Measurements from ENCODE around the gene FAM120B.

FAM120B gene

DNA sequence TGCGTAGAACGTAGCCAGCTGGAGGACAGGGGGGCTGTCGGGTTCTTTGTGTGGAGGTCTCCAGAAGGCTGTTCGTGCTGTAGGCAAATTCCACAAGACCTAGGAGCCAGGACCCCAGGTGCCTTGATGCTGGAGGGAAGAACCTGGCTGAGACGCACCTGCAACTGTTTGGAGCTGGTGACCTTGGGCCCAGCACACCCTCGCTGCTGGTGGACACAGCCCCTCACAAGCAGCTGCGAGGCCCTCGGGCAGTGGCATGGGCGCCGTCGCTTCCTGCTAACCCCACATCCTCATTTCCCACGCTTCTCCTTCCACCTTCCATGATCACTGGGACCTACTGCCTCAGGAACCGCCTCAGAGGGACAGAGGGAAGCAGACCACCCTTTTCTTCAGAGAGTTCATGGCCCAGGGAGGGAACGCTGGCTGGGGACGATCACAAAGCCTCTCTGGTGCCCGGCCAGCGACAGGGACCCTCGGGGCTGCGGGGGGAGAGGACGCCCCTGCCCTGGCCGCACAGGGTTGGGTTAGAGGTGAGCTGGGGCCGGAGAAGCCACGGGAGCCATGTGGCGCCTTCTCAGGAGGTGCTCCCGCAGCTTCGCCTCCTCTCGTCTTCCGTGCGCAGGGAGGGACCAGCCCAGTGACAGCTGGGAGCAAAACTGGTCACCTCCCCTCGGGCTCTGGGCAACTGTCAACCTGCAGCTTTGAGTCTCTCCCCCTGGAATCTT, 34.1 kb upstream of the FAM120B start:
- DNase-seq = no peak

- DNase-seq = no peak
Observed at GRCh38 chr6:170273191-170273590, 33.4 kb upstream of the FAM120B start.

GRCh38 chr6:170273681-170274080, 32.9 kb upstream of the FAM120B start:
- no peak for DNase-seq

GRCh38 chr6:170274713-170275560, 31.6 kb upstream of the FAM120B start:
- no peak for DNase-seq

- no peak for DNase-seq
Observed at GRCh38 chr6:170276369-170277057, 30.0 kb upstream of the FAM120B start.

DNA sequence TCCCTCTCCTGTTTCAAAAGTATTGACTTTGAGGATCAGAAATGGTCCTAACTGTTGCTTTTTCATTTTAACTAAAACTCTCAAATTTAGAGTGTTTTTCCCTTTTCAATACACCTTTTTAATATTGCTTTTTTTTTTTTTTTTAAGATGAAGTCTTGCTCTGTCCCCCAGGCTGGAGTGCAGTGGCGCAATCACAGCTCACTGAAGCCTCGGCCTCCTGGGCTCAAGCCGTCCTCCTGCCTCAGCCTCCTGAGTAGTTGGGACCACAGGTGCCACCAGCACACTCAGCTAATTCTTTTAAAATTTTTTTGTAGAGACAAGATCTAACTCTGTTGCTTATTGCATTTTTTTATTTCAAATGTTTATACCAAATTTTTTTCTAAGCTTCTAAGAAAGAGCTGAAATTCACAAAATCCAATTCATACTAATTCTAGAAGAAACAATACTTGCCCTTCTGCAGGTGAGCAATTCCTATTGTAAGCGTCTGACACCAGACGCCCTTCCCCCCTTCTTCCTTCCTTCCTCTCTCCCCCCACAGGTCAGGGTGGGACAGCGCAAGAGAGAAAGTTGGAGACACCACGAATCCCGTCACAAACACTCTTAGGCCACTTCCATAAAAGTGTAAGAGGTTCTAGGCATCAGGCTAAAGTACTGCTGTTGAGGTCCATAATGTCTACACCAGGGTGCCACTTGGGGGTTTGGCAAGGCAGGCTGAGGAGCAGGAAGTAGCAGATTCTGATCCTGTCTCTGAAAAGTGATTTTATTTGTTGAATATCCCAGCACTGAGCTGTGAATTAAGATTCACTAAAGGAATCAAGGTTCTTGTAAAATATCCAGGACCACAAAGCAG, 28.4 kb upstream of the FAM120B start:
- DNase-seq = no peak

DNA sequence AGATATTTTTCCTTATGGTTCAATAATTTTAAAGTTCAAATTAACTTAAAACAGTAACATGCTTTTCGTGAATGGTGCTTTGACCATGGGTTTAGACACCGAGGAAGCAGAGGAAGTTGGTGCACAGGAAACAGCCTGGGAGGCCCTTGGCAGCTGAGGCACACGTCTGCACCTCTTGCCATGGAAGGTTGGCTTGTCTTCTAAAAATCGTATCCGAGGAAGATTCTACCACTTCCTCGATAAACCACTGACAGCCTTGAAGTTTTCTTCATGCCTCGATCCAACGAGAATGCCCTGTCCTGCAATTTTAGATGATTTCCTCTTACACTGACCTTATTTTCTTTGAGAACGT, 27.8 kb upstream of the FAM120B start:
- peak; percentile 40 for DNase-seq

DNA sequence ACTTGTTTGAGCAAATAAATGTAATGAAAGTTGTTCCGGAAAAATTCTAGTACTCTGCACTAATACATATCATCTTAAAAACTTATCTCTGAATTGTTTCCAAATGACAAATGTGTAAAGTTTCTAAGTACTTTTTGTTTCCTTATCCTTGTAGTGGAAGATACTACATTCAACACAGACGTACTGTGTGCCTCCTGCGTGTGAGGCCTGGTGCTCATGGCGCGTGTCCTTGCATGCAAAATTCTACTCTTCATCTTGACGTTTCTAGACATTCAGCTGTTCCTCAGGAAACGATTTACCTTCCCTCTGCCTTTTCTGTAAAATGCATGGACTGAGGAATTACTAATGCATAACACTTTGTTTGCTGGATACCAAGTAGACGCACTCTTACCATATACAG, 27.1 kb upstream of the FAM120B start:
- DNase-seq = no peak

DNA sequence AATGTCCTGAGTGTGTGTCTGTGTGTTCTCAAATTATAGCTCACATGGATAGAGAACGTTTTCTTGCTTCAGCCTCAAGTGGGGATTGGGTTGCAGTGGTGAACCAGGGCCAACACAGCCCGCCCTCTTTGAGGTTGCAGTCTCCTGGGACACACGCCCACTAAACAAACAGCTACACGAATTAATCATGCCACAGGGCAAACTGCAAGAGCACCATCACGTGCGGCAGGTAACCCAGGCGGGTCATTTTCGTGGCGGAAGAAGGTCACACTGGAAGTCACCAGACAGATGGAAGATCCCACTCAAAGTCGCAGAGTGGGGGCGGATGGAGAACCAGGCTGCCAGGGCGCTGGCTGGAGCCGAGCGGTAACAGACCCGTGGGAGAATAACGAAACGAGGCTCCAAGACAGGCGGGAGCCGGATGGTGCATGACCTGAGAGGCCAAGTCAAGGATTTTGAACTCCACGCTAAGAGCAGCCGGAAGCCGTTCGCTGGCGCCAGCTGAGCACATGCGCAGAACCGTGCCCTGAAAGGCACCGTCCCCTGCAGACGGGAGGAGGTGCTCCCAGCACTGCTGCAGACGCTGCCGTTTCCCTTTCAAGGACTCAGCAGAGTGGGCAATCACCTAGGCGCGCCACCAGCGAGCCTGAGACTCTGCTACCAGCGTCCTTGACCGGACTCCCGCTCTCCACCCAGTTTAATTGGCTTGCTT, 26.4 kb upstream of the FAM120B start:
- DNase-seq = peak; percentile 76

DNA sequence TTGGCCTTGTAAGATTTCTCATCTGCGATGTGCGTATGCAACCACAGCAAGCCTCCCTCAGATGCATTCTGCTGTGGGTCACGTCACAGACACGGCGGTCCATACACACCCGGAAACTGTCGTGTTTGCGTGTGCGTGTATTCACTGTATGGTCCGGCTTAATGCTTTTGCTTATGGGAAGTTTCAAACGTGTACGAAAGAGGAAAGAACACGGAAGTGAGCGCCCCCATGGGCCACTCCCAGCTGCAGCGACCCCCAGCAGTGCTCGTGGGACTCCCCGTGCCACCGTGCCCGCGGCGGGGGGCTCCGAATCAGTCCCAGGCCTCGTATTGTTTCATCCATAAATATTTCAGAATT, 25.9 kb upstream of the FAM120B start:
- no peak for DNase-seq

DNA sequence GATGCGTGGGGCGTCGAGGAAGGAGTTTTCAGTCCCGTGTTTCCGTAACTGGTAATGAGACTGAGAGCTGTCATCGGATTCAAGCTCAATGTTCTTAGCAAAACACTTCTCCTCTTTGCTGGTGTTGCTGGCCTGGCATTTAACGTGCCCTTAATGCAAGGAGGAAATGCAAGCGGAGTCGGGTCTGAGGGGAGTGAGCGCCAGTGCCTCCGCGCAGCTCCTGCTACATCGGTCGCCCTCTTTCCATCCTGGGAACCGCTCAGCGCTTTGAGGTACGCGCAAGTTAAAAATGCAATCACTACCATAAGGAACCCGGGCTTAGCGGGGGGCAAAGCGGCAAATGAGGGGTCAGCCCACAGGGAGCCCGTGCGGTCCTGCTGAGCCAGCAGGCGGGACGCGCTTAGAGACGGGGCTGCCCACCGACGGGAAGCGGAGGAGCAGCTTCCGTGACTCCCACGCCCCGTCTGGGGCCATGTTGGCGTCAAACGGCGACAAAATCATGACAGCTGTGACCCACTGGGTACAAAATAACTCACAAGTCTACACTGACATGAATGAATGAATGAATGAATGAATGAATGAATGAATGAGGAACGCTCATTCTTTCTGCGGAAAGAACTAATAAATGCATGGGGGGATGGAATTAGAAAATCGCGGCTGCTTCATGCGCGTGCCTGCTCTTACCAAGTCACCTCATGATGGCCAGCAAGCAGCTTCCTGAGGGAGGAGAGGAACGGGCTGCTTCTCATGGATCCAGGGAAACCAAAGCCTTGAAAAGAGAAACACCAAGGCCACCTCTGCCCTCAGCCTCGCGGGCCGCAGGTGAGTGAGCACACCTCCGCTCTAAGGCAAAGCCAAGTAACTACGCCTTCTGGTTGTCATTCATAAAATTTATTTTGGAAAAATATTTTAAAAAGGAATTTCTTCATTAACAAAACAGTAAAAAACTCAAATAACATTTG, 24.9 kb upstream of the FAM120B start:
- DNase-seq = no peak

DNA sequence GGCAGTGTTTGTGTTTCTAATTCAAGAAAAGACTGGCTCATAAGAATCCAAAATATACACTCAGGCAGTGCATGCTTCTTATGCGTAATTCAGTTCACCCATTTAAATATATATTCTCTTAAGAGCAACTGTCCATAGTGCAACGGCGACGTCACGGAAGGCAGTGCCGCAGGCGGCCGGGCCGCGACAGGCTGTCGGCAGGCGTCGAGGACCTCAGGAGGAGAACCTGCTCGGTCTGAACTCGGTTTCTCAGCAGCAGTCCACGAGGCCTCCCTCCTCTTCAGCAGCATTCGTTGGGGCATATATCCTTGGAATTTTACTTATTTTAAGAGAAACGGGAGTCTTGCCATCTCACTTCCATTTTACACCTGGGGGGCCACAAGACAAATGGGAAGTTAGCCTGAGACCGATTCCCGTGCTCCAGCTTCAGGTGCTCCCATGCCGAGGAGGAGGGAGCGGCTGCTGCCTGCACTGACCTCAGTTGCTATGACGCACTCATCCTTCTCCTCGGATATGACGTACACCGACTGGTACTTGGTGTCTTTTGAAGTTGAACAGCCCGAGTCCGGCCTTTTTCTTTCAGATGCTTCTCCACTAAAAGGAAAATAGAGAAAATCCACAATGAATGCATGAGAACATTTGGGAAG, 23.9 kb upstream of the FAM120B start:
- no peak for DNase-seq

DNA sequence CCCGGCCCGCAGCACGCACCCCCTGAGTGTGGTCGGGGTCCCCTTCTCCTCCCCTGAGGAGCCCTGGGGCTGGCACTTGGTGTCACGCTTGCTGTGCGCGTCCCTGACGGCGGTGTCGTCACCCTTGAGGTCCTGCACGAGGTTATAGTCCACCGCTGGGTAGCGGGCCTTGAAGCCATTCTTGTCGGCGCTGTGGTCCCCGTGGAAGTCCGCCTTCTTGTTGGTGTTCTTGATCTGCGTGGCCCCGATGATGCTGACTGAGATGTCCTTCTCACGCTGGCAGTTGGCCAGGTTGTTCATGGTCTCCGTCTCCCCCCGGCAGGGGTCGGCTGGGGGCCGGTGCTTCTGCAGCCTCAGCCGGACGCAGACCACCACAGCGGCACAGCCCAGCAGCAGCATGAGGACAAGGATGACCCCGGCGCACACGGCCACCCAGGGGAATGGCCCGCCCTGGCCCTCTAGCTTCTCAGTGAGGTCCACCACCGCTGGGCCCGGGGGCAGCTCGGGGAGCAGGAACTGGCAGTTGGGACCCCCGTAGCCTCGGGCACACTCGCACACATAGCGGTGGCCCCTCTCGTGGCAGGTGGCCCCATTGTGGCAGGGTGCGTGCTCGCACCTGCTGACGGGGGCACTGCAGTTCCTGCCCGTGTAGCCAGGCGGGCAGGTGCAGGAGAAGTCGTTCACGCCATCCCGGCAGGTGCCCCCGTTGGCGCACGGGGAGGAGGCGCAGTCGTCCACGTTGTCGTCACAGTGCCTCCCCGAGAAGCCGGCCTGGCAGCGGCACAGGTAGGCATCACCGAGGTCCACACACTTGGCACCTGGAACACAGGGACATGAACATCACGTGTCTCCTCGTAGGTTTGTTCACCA, 23.1 kb upstream of the FAM120B start:
- no peak for DNase-seq

GRCh38 chr6:170284126-170284773, 22.3 kb upstream of the FAM120B start:
- DNase-seq = no peak

GRCh38 chr6:170284866-170285469, 21.6 kb upstream of the FAM120B start:
- DNase-seq = no peak

DNA sequence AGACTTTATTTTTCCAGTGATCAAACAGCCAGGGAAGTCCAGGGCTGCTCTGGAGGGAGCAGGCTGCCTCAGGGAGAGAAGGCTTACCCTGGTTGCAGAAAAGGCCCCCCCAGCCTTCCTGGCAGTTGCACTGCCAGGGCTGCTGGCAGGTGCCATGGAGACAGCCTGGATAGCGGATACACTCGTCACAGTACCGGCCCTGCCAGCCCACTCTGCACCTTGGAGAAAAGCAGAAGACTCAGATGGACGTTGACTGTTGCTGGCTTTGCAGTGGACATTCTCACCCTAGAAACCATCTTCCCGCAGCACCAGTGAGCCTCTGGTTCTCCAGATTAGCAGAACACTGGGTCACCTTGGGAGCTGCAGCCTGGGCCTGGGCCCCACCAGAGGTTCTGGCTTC, 21.1 kb upstream of the FAM120B start:
- no peak for DNase-seq

GRCh38 chr6:170286246-170286933, 20.2 kb upstream of the FAM120B start:
- no peak for DNase-seq

- DNase-seq = no peak
Observed at GRCh38 chr6:170286934-170287265, 19.7 kb upstream of the FAM120B start.

Measured in CD4-positive, alpha-beta T cell treated with Interleukin-17A for 4 hours (primary cell).